HL-60 (cell line): ENCODE results near the gene DYNC1I2.

Experiments
- DNase-seq, 2 experiments: peaks; one replicate each; pipeline ENCODE4 v3.0.0-alpha.2; 2010 to 2020; ENCODE audit warnings: low read depth in 1 of 2, low spot score in 1 of 2
- H3K27ac ChIP-seq: fragments of 250-450 bp; sonication (Bioruptor Pico); replicated peaks from 2 replicates; pipeline ENCODE4 v1.5.1; 2020; ENCODE audit warnings: mild to moderate bottlenecking, moderate library complexity
- H3K27me3 ChIP-seq: fragments of 250-450 bp; sonication (Bioruptor Pico); 2 replicates; pipeline ENCODE4 v1.5.1; 2021; ENCODE audit warnings: mild to moderate bottlenecking, moderate library complexity; ENCODE audit not compliant: insufficient read depth, poor library complexity, severe bottlenecking
- H3K4me3 ChIP-seq: replicated peaks from 2 replicates; pipeline ENCODE4 v1.5.1; 2011; ENCODE audit warnings: mild to moderate bottlenecking, control low read depth, low read length; ENCODE audit not compliant: insufficient read depth
- CTCF ChIP-seq: IDR thresholded peaks from one replicate; pipeline ENCODE4 v1.5.1; 2011; ENCODE audit warnings: low read length, control low read depth, inconsistent platforms; ENCODE audit not compliant: insufficient read depth
- GABPA ChIP-seq: IDR thresholded peaks from 2 replicates; pipeline ENCODE4 v1.6.1; 2012; ENCODE audit warnings: low read depth
- POLR2AphosphoS5 ChIP-seq: IDR thresholded peaks from 2 replicates; pipeline ENCODE4 v1.6.1; 2012; ENCODE audit warnings: low read depth
- REST ChIP-seq: IDR thresholded peaks from 2 replicates; pipeline ENCODE4 v1.6.1; 2012; ENCODE audit warnings: low read depth; ENCODE audit not compliant: insufficient replicate concordance
- SPI1 ChIP-seq: IDR thresholded peaks from 2 replicates; pipeline ENCODE4 v1.6.1; 2012; ENCODE audit warnings: low read depth, mild to moderate bottlenecking, borderline replicate concordance

The DYNC1I2 gene

DNA sequence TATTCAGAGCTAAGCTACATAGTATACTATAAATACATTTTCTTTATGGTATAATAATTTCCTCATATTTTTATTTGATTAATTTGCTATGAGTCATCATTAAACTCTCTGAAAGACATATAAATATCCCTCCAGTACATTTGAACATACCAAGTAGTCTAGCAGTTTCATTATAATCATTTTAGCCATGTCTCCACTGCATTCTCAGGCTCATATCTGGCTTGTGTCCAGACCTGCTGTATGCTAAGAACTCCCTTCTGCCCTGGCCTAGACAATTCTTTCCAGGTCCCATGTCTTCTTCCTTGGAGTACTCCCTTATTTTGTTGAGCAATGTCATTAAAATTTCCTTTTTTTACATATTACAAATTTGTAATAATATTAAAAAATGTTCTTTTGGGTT lies 16.6 kb upstream of the DYNC1I2 start:
- H3K27ac ChIP-seq = no peak overlapping the region
- no peak overlapping the region for H3K4me3 ChIP-seq
- TF ChIP-seq CTCF (no peak), SPI1 (no peak), REST (no peak), GABPA (no peak), POLR2AphosphoS5 (no peak)
- H3K27me3 ChIP-seq = no peaks in the 10 kb centered on the region
- DNase-seq = no peak

DNA sequence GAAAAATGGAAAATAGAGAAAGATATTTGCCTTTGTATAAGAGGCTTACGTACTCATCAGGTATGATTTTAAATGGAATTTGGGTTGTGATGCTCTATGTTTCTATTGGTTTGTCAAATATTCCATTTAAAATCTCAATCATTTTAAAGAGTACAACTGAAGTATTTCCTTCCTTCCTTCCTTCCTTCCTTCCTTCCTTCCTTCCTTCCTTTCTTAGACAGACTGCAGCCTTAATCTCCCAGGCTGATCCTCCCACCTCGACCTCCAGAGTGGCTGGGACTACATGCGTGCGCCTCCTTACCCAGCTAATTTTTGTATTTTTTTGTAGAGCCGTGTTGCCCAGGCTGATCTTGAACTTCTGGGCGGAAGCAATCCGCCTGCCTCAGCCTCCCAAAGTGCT lies 15.4 kb upstream of the DYNC1I2 start:
- no peak overlapping the region for H3K4me3 ChIP-seq
- DNase-seq = no peak
- TF ChIP-seq POLR2AphosphoS5 = no peak
- no peak for TF ChIP-seq REST
- TF ChIP-seq GABPA = no peak
- TF ChIP-seq SPI1 = no peak
- no peak for TF ChIP-seq CTCF
- no peaks in the 10 kb centered on the region for H3K27me3 ChIP-seq
- no peak overlapping the region for H3K27ac ChIP-seq

- no peak overlapping the region for H3K4me3 ChIP-seq
- no peak for TF ChIP-seq REST
- TF ChIP-seq GABPA = no peak
- no peak for TF ChIP-seq SPI1
- no peak for TF ChIP-seq POLR2AphosphoS5
- no peak for TF ChIP-seq CTCF
- H3K27me3 ChIP-seq = no peaks in the 10 kb centered on the region
- no peak for DNase-seq
- no peak overlapping the region for H3K27ac ChIP-seq
Observed at GRCh38 chr2:171673905-171674304, 13.4 kb upstream of the DYNC1I2 start.
